H1 (cell line): ENCODE results near the gene DDN. TPM values are rescaled to one million over a fixed set of nuclear protein-coding genes. Genes with fewer than 3 reads are reported as not detected.

ENCODE experiments used
- CTCF ChIA-PET: fragments of 300-600 bp; sonication (Branson Sonifier 250); formaldehyde crosslinking; loops from one replicate; lab custom pipeline; 2021; ENCODE audit not compliant: partially characterized antibody; lab: Charles Lee
- POLR2A ChIA-PET: fragments of 300-600 bp; sonication (Branson Sonifier 250); formaldehyde crosslinking; loops from one replicate; lab custom pipeline; 2021; ENCODE audit warnings: inconsistent platforms; ENCODE audit not compliant: partially characterized antibody; lab: Charles Lee
- DNase-seq, 2 experiments: peaks; one replicate each; pipeline versions ENCODE4 v3.0.0 to v3.0.0-alpha.2; 2010 to 2022; ENCODE audit warnings: low spot score in 2 of 2, low read depth in 1 of 2, mixed read lengths in 1 of 2
- FAIRE-seq: peaks from 2 replicates; lab custom pipeline; 2011; peaks lifted over from hg19 to GRCh38; lab: Jason Lieb, UNC
- H2AFZ ChIP-seq: 2 replicates; pipeline ENCODE4 v1.8.1; 2012; ENCODE audit warnings: low read length, inconsistent platforms
- H2AK5ac ChIP-seq: 2 replicates; pipeline ENCODE4 v1.6.1; 2013; ENCODE audit warnings: low read depth, low read length
- H2BK120ac ChIP-seq: replicated peaks from 2 replicates; pipeline ENCODE3; 2013; ENCODE audit warnings: low read depth, low read length, inconsistent platforms
- H2BK12ac ChIP-seq: 2 replicates; pipeline ENCODE4 v1.6.1; 2013; ENCODE audit warnings: low read depth, low read length
- H2BK15ac ChIP-seq: 2 replicates; pipeline ENCODE4 v1.6.1; 2013; ENCODE audit warnings: low read length
- H2BK20ac ChIP-seq: 2 replicates; pipeline ENCODE4 v1.6.1; 2013; ENCODE audit warnings: low read length
- H2BK5ac ChIP-seq: 2 replicates; pipeline ENCODE4 v1.6.1; 2013; ENCODE audit warnings: low read depth, low read length
- H3K14ac ChIP-seq: 2 replicates; pipeline ENCODE4 v1.6.1; 2013; ENCODE audit warnings: inconsistent platforms; ENCODE audit not compliant: insufficient read length
- H3K18ac ChIP-seq: 2 replicates; pipeline ENCODE4 v1.6.1; 2013; ENCODE audit warnings: low read length; ENCODE audit errors: extremely low read depth
- H3K23ac ChIP-seq: 2 replicates; pipeline ENCODE4 v1.6.1; 2013; ENCODE audit warnings: inconsistent platforms; ENCODE audit not compliant: insufficient read length
- H3K23me2 ChIP-seq: 2 replicates; pipeline ENCODE4 v1.6.1; 2013; ENCODE audit warnings: low read depth, low read length
- H3K27ac ChIP-seq: 2 replicates; pipeline ENCODE4 v1.6.1; 2011; ENCODE audit warnings: low read depth, low read length, inconsistent platforms
- H3K27me3 ChIP-seq, 4 experiments: replicated peaks in 1 of 4; 1 replicate in 1 of 4; 2 replicates in 3 of 4; pipeline versions ENCODE4 v1.6.1 to v1.8.1; 2011 to 2013; ENCODE audit warnings: low read length in 3 of 4, mild to moderate bottlenecking in 3 of 4, inconsistent platforms in 2 of 4, mixed read lengths in 2 of 4, moderate library complexity in 1 of 4; ENCODE audit not compliant: control insufficient read depth in 3 of 4, insufficient read depth in 3 of 4; ENCODE audit errors: extremely low read depth in 1 of 4
- H3K36me3 ChIP-seq, 4 experiments: 2 replicates each; pipeline versions ENCODE4 v1.6.1 to v1.8.1; 2011 to 2013; ENCODE audit warnings: mild to moderate bottlenecking in 4 of 4, low read length in 3 of 4, moderate library complexity in 2 of 4, control low read depth in 1 of 4, inconsistent platforms in 1 of 4; ENCODE audit not compliant: insufficient read depth in 4 of 4, control insufficient read depth in 2 of 4
- H3K4ac ChIP-seq: replicated peaks from 2 replicates; pipeline ENCODE3; 2013; ENCODE audit warnings: low read length, low read depth, mixed read lengths, inconsistent platforms; ENCODE audit not compliant: insufficient read length
- H3K4me1 ChIP-seq, 4 experiments: replicated peaks in 1 of 4; 1 replicate in 1 of 4; 2 replicates in 3 of 4; pipeline versions ENCODE4 v1.6.1 to v1.8.1; 2011 to 2013; ENCODE audit warnings: low read length in 3 of 4, inconsistent platforms in 2 of 4, mixed read lengths in 1 of 4; ENCODE audit not compliant: insufficient read depth in 4 of 4, control insufficient read depth in 3 of 4
- H3K4me2 ChIP-seq, 2 experiments: 2 replicates each; pipeline versions ENCODE4 v1.6.1 to v1.8.1; 2011 to 2013; ENCODE audit warnings: low read depth in 2 of 2, low read length in 2 of 2, control low read depth in 1 of 2, inconsistent platforms in 1 of 2, mild to moderate bottlenecking in 1 of 2; ENCODE audit not compliant: insufficient read depth in 1 of 2
- H3K4me3 ChIP-seq, 4 experiments: fragments of 200-600, 300-600 bp in 1 of 4; sonication (generic), shearing (Covaris generic), sonication (Bioruptor Twin) in 1 of 4; 2 replicates each; pipeline versions ENCODE4 v1.5.1 to v1.8.1; 2011 to 2016; ENCODE audit warnings: low read length in 4 of 4, low read depth in 3 of 4, control low read depth in 2 of 4, inconsistent platforms in 2 of 4, mild to moderate bottlenecking in 2 of 4, mixed read lengths in 1 of 4, moderate library complexity in 1 of 4; ENCODE audit not compliant: insufficient read depth in 2 of 4; ENCODE audit errors: extremely low read depth in 1 of 4
- H3K56ac ChIP-seq: replicated peaks from 2 replicates; pipeline ENCODE3; 2013; ENCODE audit warnings: low read depth, mild to moderate bottlenecking, mixed read lengths, low read length, inconsistent platforms; ENCODE audit not compliant: insufficient read length
- H3K79me1 ChIP-seq: 2 replicates; pipeline ENCODE4 v1.6.1; 2013; ENCODE audit warnings: low read depth, low read length, control low read depth
- H3K79me2 ChIP-seq, 2 experiments: 2 replicates each; pipeline versions ENCODE4 v1.6.1 to v1.8.1; 2012 to 2013; ENCODE audit warnings: low read length in 2 of 2, mild to moderate bottlenecking in 2 of 2, inconsistent platforms in 1 of 2; ENCODE audit not compliant: insufficient read depth in 2 of 2, control insufficient read depth in 1 of 2
- H3K9ac ChIP-seq, 4 experiments: replicated peaks in 1 of 4; 1 replicate in 1 of 4; 2 replicates in 3 of 4; pipeline versions ENCODE4 v1.6.1 to v1.8.1; 2011 to 2013; ENCODE audit warnings: low read depth in 3 of 4, low read length in 3 of 4, control low read depth in 2 of 4, mild to moderate bottlenecking in 2 of 4, moderate library complexity in 2 of 4, inconsistent platforms in 1 of 4; ENCODE audit errors: extremely low read depth in 1 of 4
- H3K9me3 ChIP-seq, 2 experiments: 2 replicates each; pipeline versions ENCODE4 v1.6.1 to v1.8.1; 2012 to 2013; ENCODE audit warnings: mild to moderate bottlenecking in 2 of 2, moderate library complexity in 2 of 2, control low read depth in 1 of 2, inconsistent platforms in 1 of 2, low read depth in 1 of 2, low read length in 1 of 2, mixed read lengths in 1 of 2; ENCODE audit not compliant: insufficient read depth in 2 of 2
- H4K20me1 ChIP-seq, 2 experiments: replicated peaks in 1 of 2; 2 replicates each; pipeline versions ENCODE3 to v1.8.1; 2011 to 2013; ENCODE audit warnings: inconsistent platforms in 2 of 2, low read length in 2 of 2, mild to moderate bottlenecking in 1 of 2; ENCODE audit not compliant: insufficient read depth in 2 of 2, control insufficient read depth in 1 of 2
- H4K5ac ChIP-seq: 2 replicates; pipeline ENCODE4 v1.6.1; 2013; ENCODE audit warnings: low read length, low read depth, mixed read lengths, inconsistent platforms; ENCODE audit not compliant: insufficient read length
- H4K8ac ChIP-seq: 2 replicates; pipeline ENCODE4 v1.8.0; 2013; ENCODE audit warnings: mild to moderate bottlenecking, moderate library complexity, low read length, inconsistent platforms; ENCODE audit not compliant: insufficient read depth; ENCODE audit errors: extremely low read depth
- H4K91ac ChIP-seq: replicated peaks from 2 replicates; pipeline ENCODE3; 2013; ENCODE audit warnings: low read length, mixed read lengths, inconsistent platforms; ENCODE audit not compliant: insufficient read length
- BCL11A ChIP-seq, 2 experiments: IDR thresholded peaks; one replicate each; pipeline ENCODE4 v1.6.1; 2011; ENCODE audit warnings: low read depth in 2 of 2, low read length in 2 of 2, mild to moderate bottlenecking in 2 of 2
- EZH2 ChIP-seq: fragments of 200-600 bp; sonication (generic); IDR thresholded peaks from 2 replicates; pipeline ENCODE4 v1.7.1; 2012; ENCODE audit warnings: low read depth, mild to moderate bottlenecking, moderate library complexity, low read length, inconsistent platforms; ENCODE audit not compliant: severe bottlenecking
- NANOG ChIP-seq: IDR thresholded peaks from 2 replicates; pipeline ENCODE4 v1.6.1; 2011; ENCODE audit warnings: low read length, low read depth, mild to moderate bottlenecking, inconsistent platforms; ENCODE audit not compliant: insufficient read depth, poor library complexity, severe bottlenecking
- PHF8 ChIP-seq: fragments of 200-600 bp; sonication (generic); conservative IDR thresholded peaks from 2 replicates; pipeline ENCODE4 v1.7.1; 2012; ENCODE audit warnings: low read depth, mild to moderate bottlenecking, inconsistent platforms, low read length, moderate library complexity
- RNF2 ChIP-seq: fragments of 200-900, 300-1000 bp; sonication (generic); IDR thresholded peaks from 2 replicates; pipeline ENCODE4 v1.7.1; 2016; ENCODE audit warnings: borderline replicate concordance, low read depth, mild to moderate bottlenecking, antibody characterized with exemption, low read length; ENCODE audit not compliant: poor library complexity, severe bottlenecking; ENCODE audit errors: missing control alignments
- TBP ChIP-seq: IDR thresholded peaks from 2 replicates; pipeline ENCODE4 v1.6.1; 2011; ENCODE audit warnings: low read depth, low read length, improper control_type of control experiment
- WGBS, 2 experiments: shearing (Covaris generic) in 1 of 2; methylation state at CpG; one replicate each; pipeline versions ENCODE4 v1.1.6 to v1.1.7; 2013 to 2015; ENCODE audit warnings: low lambda C conversion rate in 2 of 2, mixed read lengths in 2 of 2, inconsistent platforms in 1 of 2, low coverage in 1 of 2, missing lambda C conversion rate in 1 of 2; ENCODE audit not compliant: insufficient replicate concordance in 2 of 2, insufficient coverage in 1 of 2, insufficient read length in 1 of 2; ENCODE audit errors: extremely low coverage in 1 of 2, missing lambda C conversion rate in 1 of 2; 5-methylcytosine and 5-hydroxymethylcytosine counted together
- polyA plus RNA-seq, 7 experiments: library from polyadenylated mRNA; depleted of rRNA in 3 of 7; stranded (reverse) in 5 of 7; unstranded in 2 of 7; fragments of >200 nt in 5 of 7; fragments of 200-250 nt in 2 of 7; gene quantifications; 1 replicate in 5 of 7; 2 replicates in 1 of 7; 4 replicates in 1 of 7; pipeline versions ENCODE4 v1.2.1 to v1.2.3, GENCODE V29; 2011 to 2013; ENCODE audit warnings: missing spikeins in 2 of 7, mixed read lengths in 2 of 7
- total RNA-seq: library from RNA; stranded (reverse); fragmentation: NEBNext Ultra II Directional; extraction: Animal tissue kit (Norgen Biotek cat#: 25700); gene quantifications from 2 replicates; pipeline ENCODE4 v1.2.1, GENCODE V29; 2021

Gene DDN
- total and polyA plus RNA-seq, 2 of the 8 experiments (the other 6 are each of a cell fraction or from before 2014, with no cell fraction given) = 0.14 to 0.30 TPM

DNA sequence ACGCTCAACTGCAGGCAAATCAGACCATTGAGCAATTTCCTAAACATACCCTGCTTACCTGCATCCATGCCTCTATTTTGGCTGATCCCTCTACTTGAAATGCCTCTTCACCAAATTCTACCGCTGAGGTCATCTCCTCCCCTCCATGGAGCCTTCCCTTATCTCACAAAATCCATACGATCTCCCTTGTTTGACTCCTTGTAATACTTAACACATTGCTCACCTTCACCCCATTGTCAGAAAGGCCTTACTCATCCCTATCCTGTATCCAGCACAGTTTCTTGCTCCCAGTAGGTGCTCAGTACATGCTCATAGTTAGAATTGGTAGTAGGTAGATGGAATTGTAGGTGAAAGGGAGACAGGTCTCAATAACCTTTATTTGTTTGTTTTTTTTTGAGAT lies 5.4 kb downstream of the DDN start:
- no peak overlapping the region for H2BK15ac ChIP-seq
- no peak overlapping the region for H2BK120ac ChIP-seq
- no peak overlapping the region for H3K18ac ChIP-seq
- TF ChIP-seq EZH2 (peak; percentile 26), TBP (no peak), RNF2 (no peak), PHF8 (no peak), BCL11A (IDR thresholded peaks at IDR 0.05; ENCODE audit: low read depth in 2 of 2, low read length in 2 of 2) (no peak), NANOG (no peak)
- TF ChIP-seq, all 59 proteins: peak for 1
- no peak overlapping the region for H4K5ac ChIP-seq
- WGBS, 2 experiments = 77% methylated on average over 3 of the region's 3 CpGs; no CpG with 5 or more reads in 1 of the 2 experiments
- H2AK5ac ChIP-seq = 0 out of 2 replicates have a peak overlapping the region, but pooled peaks have one; percentile 9
- no peak overlapping the region for H3K4me3 ChIP-seq
- H4K91ac ChIP-seq = no peak overlapping the region
- ChIA-PET POLR2A (interaction anchor here (1.3 to 4.0 kb wide), 3 partner anchors 12 to 37 kb away, joined by 4 to 18 read pairs (median 6); partner anchors contain the start of gene ARF3), CTCF (interaction anchor here (0.6 to 31.7 kb wide), 16 partner anchors 19 to 350 kb away, joined by 3 to 1336 read pairs (median 4); partner anchors contain the start of genes ARF3, DDX23, PRKAG1 and WNT1)
- H3K56ac ChIP-seq = no peak overlapping the region
- no peak overlapping the region for H3K14ac ChIP-seq
- H3K4me2 ChIP-seq = peak overlapping the region in 1 of 2 experiments; percentile 3; a peak in 1 of 4 replicates
- DNase-seq (no peak), FAIRE-seq (no peak)
- no peak overlapping the region for H4K8ac ChIP-seq
- no peak overlapping the region for H3K23ac ChIP-seq
- no peaks in the 10 kb centered on the region for H3K79me1 ChIP-seq
- H2BK12ac ChIP-seq = no peak overlapping the region
- no peak overlapping the region for H2AFZ ChIP-seq
- no peak overlapping the region for H2BK5ac ChIP-seq
- H3K9ac ChIP-seq = no peak overlapping the region
- H3K36me3 ChIP-seq = no peaks in the 10 kb centered on the region; a peak in 1 of 8 replicates
- no peak overlapping the region for H2BK20ac ChIP-seq
- no peaks in the 10 kb centered on the region for H3K79me2 ChIP-seq
- H4K20me1 ChIP-seq = no peaks in the 10 kb centered on the region
- peaks cover 5 to 18% (median 8%) of the 10 kb centered on the region in 4 experiments; a peak in 6 of 7 replicates for H3K4me1 ChIP-seq
- H3K27me3 ChIP-seq = peaks cover 43 to 64% (median 58%) of the 10 kb centered on the region in 4 experiments
- H3K23me2 ChIP-seq = peaks cover 13% of the 10 kb centered on the region; the same call in 1 of the 2 replicates
- no peak overlapping the region for H3K27ac ChIP-seq
- H3K9me3 ChIP-seq = no peaks in the 10 kb centered on the region
- H3K4ac ChIP-seq = no peak overlapping the region
